ENCODE measurements around the gene CPXM2. TPM values are rescaled to one million over a fixed set of nuclear protein-coding genes. Genes with fewer than 3 reads are reported as not detected.

CPXM2 gene
- total and polyA plus RNA-seq, 2 donors (not counting 1 experiment from before 2014, with no cell fraction given), result 3.1 to 48.1 TPM

DNA sequence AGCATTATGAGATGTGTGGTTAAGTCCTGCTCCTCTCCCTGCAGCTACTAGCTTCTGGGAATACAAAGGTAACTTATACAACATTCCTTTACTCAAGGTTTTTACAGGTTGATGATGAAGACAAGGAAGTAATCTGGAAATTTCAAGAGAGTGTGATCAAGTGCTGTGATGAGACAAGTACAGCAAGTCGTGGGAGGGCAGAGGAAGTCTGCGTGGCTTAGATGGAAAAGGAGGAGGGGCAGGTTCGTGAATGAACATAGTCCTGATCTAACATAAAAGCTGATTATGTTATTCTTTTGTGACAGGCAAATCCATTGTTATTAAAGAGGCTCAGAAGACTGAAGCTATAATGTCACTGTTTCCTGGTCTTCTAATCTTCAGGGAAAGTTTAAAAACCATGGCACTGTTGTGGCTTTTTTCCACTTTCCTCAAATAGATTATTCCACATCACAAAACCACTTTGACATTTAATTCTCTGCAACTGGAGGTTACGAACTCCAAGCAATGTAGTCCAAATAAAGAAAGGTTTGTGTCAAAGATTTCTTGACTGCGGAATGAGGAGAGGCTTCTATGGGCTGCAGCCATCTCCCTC, 84.1 kb downstream of the CPXM2 start:
- no peak for TF ChIP-seq EZH2 (IDR thresholded peaks at IDR 0.05; ENCODE audit: low read length, missing control alignments)
- TF ChIP-seq, protein P1, sequence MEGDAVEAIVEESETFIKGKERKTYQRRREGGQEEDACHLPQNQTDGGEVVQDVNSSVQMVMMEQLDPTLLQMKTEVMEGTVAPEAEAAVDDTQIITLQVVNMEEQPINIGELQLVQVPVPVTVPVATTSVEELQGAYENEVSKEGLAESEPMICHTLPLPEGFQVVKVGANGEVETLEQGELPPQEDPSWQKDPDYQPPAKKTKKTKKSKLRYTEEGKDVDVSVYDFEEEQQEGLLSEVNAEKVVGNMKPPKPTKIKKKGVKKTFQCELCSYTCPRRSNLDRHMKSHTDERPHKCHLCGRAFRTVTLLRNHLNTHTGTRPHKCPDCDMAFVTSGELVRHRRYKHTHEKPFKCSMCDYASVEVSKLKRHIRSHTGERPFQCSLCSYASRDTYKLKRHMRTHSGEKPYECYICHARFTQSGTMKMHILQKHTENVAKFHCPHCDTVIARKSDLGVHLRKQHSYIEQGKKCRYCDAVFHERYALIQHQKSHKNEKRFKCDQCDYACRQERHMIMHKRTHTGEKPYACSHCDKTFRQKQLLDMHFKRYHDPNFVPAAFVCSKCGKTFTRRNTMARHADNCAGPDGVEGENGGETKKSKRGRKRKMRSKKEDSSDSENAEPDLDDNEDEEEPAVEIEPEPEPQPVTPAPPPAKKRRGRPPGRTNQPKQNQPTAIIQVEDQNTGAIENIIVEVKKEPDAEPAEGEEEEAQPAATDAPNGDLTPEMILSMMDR (conservative IDR thresholded peaks at IDR 0.05 in 1 of 2, IDR thresholded peaks at IDR 0.05 in 1 of 2; ENCODE audit: low read depth in 1 of 2, low read length in 2 of 2), result no peak
- no peak overlapping the region for H3K9ac ChIP-seq (ENCODE audit: insufficient read depth, low read length)
- no peaks in the 10 kb centered on the region for H3K27me3 ChIP-seq (ENCODE audit: control insufficient read depth, insufficient read depth, low read length)
- H3K79me2 ChIP-seq (ENCODE audit: control insufficient read depth, insufficient read depth, low read length), result no peaks in the 10 kb centered on the region
- no peak overlapping the region for H3K27ac ChIP-seq (ENCODE audit: insufficient read depth, low read length)
- DNase-seq (ENCODE audit: low read depth in 2 of 2), result no peak
- no peaks in the 10 kb centered on the region for H3K4me1 ChIP-seq (ENCODE audit: control insufficient read depth, extremely low read depth, insufficient read depth, low read length)
- no peak overlapping the region for H3K4me3 ChIP-seq (replicated peaks in 1 of 4; ENCODE audit: control extremely low read depth in 1 of 4, insufficient read depth in 1 of 4, low read depth in 3 of 4, low read length in 4 of 4)
- no peak overlapping the region for H2AFZ ChIP-seq (ENCODE audit: low read length)
- no peak overlapping the region for H3K4me2 ChIP-seq (ENCODE audit: extremely low read depth, insufficient read depth, low read length)
- H3K36me3 ChIP-seq (ENCODE audit: control insufficient read depth, insufficient read depth, low read length), result no peaks in the 10 kb centered on the region
- H4K20me1 ChIP-seq (ENCODE audit: control insufficient read depth, extremely low read depth, insufficient read depth, low read length), result no peaks in the 10 kb centered on the region
- H3K9me3 ChIP-seq (ENCODE audit: control insufficient read depth, insufficient read depth, low read depth, low read length), result no peaks in the 10 kb centered on the region

DNA sequence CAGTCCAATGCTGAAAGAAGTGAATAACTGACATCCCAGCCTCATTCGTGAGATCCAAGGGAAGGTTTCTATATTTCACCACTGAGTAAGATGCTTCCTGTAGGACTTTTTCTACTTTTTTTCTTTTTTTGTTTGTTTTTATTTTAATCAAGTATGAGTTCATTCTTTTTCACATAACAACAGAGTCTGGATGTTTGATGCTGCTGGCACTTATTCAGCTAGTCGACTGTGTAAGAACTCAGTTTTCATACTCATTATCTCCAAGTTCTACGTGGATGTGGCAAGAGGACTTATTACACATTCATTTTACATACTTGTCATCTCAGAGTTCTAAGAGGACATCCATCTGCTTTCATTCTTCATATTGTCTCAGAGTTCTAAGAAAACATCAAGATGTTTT, 86.9 kb downstream of the CPXM2 start:
- no peaks in the 10 kb centered on the region for H3K4me1 ChIP-seq (ENCODE audit: control insufficient read depth, extremely low read depth, insufficient read depth, low read length)
- no peak overlapping the region for H3K4me3 ChIP-seq (replicated peaks in 1 of 4; ENCODE audit: control extremely low read depth in 1 of 4, insufficient read depth in 1 of 4, low read depth in 3 of 4, low read length in 4 of 4)
- no peak for TF ChIP-seq EZH2 (IDR thresholded peaks at IDR 0.05; ENCODE audit: low read length, missing control alignments)
- H3K4me2 ChIP-seq (ENCODE audit: extremely low read depth, insufficient read depth, low read length), result no peak overlapping the region
- H2AFZ ChIP-seq (ENCODE audit: low read length), result no peak overlapping the region
- no peak overlapping the region for H3K9ac ChIP-seq (ENCODE audit: insufficient read depth, low read length)
- no peaks in the 10 kb centered on the region for H3K79me2 ChIP-seq (ENCODE audit: control insufficient read depth, insufficient read depth, low read length)
- peak in 1 of 2 donors; percentile 10 for DNase-seq (ENCODE audit: low read depth in 2 of 2)
- no peaks in the 10 kb centered on the region for H3K36me3 ChIP-seq (ENCODE audit: control insufficient read depth, insufficient read depth, low read length)
- no peaks in the 10 kb centered on the region for H3K27me3 ChIP-seq (ENCODE audit: control insufficient read depth, insufficient read depth, low read length)
- no peaks in the 10 kb centered on the region for H4K20me1 ChIP-seq (ENCODE audit: control insufficient read depth, extremely low read depth, insufficient read depth, low read length)
- no peaks in the 10 kb centered on the region for H3K9me3 ChIP-seq (ENCODE audit: control insufficient read depth, insufficient read depth, low read depth, low read length)
- H3K27ac ChIP-seq (ENCODE audit: insufficient read depth, low read length), result no peak overlapping the region

DNA sequence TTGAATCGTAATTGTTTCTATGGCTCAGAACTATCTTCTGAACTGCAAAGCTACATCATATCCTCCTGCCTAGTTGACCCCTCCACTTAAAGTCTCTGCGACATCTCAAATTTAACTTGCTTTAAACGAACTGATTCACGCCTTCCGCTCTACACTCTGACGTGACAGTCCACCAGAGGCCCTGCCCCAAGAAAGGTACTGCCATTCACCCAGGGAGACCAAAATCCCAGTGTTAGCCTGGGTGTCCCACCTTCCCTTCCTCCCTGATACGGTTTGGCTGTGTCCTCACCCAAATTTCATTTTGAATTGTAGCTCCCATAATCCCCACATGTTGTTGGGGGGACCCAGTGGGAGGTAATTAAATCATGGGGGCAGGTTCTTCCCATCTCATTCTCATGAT, 90.8 kb downstream of the CPXM2 start:
- H3K4me2 ChIP-seq (ENCODE audit: extremely low read depth, insufficient read depth, low read length), result no peak overlapping the region
- H2AFZ ChIP-seq (ENCODE audit: low read length), result no peak overlapping the region
- DNase-seq (ENCODE audit: low read depth in 2 of 2), result no peak
- no peaks in the 10 kb centered on the region for H3K79me2 ChIP-seq (ENCODE audit: control insufficient read depth, insufficient read depth, low read length)
- no peak for TF ChIP-seq EZH2 (IDR thresholded peaks at IDR 0.05; ENCODE audit: low read length, missing control alignments)
- TF ChIP-seq, protein P1 (conservative IDR thresholded peaks at IDR 0.05 in 1 of 2, IDR thresholded peaks at IDR 0.05 in 1 of 2; ENCODE audit: low read depth in 1 of 2, low read length in 2 of 2), result no peak
- no peaks in the 10 kb centered on the region for H3K36me3 ChIP-seq (ENCODE audit: control insufficient read depth, insufficient read depth, low read length)
- H3K4me1 ChIP-seq (ENCODE audit: control insufficient read depth, extremely low read depth, insufficient read depth, low read length), result no peaks in the 10 kb centered on the region
- no peak overlapping the region for H3K9ac ChIP-seq (ENCODE audit: insufficient read depth, low read length)
- no peaks in the 10 kb centered on the region for H4K20me1 ChIP-seq (ENCODE audit: control insufficient read depth, extremely low read depth, insufficient read depth, low read length)
- no peak overlapping the region for H3K4me3 ChIP-seq (replicated peaks in 1 of 4; ENCODE audit: control extremely low read depth in 1 of 4, insufficient read depth in 1 of 4, low read depth in 3 of 4, low read length in 4 of 4)
- no peaks in the 10 kb centered on the region for H3K9me3 ChIP-seq (ENCODE audit: control insufficient read depth, insufficient read depth, low read depth, low read length)
- no peaks in the 10 kb centered on the region for H3K27me3 ChIP-seq (ENCODE audit: control insufficient read depth, insufficient read depth, low read length)
- H3K27ac ChIP-seq (ENCODE audit: insufficient read depth, low read length), result no peak overlapping the region
